MM.1S (cell line): Measurements from ENCODE around the gene CFB.

ENCODE experiments used
- CTCF ChIP-seq: fragments of 300-600 bp; sonication (generic); IDR thresholded peaks from 2 replicates; pipeline ENCODE4 v1.5.1; 2016; ENCODE audit warnings: antibody characterized with exemption, low read length, mixed read lengths
- EZH2phosphoT487 ChIP-seq: fragments of 300-600 bp; sonication (generic); IDR thresholded peaks from 2 replicates; pipeline ENCODE4 v1.6.1; 2018; ENCODE audit warnings: antibody characterized with exemption, low read length

- TF ChIP-seq EZH2phosphoT487 = no peak
- no peak for TF ChIP-seq CTCF
Measured at GRCh38 chr6:31979238-31979898, 33.5 kb downstream of the CFB start.
